Prostate gland (tissue), 2 donors: ENCODE results near the gene XRCC1. TPM values are rescaled to one million over a fixed set of nuclear protein-coding genes. Genes with fewer than 3 reads are reported as not detected.

ENCODE experiments used
- DNase-seq: peaks from one replicate; pipeline ENCODE4 v3.0.0-alpha.2; 2019; ENCODE audit warnings: low spot score
- H3K27ac ChIP-seq, 2 donors: fragments of 200-600 bp; sonication (generic); 2 replicates each; pipeline ENCODE4 v1.5.1; 2017 to 2019
- H3K27me3 ChIP-seq: fragments of 200-600 bp; sonication (generic); replicated peaks from 2 replicates; pipeline ENCODE4 v1.5.1; 2019; ENCODE audit not compliant: insufficient read depth
- H3K36me3 ChIP-seq, 2 donors: fragments of 200-600 bp; sonication (generic); 1 replicate in 1 of 2; 2 replicates in 1 of 2; pipeline versions ENCODE4 v1.5.1 to v1.8.1; 2017 to 2019
- H3K4me1 ChIP-seq: fragments of 200-600 bp; sonication (generic); replicated peaks from 2 replicates; pipeline ENCODE4 v1.5.1; 2019
- H3K4me3 ChIP-seq, 2 donors: fragments of 200-600 bp; sonication (generic); 2 replicates each; pipeline ENCODE4 v1.5.1; 2017 to 2019
- H3K9me3 ChIP-seq: fragments of 200-600 bp; sonication (generic); 2 replicates; pipeline ENCODE4 v1.5.1; 2017
- CTCF ChIP-seq, 4 experiments: fragments of 200-600 bp in 2 of 4; fragments of 450-650 bp in 2 of 4; sonication (generic) in 2 of 4; IDR thresholded peaks; 1 replicate in 3 of 4; 2 replicates in 1 of 4; pipeline ENCODE4 v1.5.1; 2016 to 2019; ENCODE audit warnings: antibody characterized with exemption in 4 of 4, mild to moderate bottlenecking in 2 of 4, moderate library complexity in 2 of 4
- POLR2A ChIP-seq: fragments of 450-650 bp; IDR thresholded peaks from one replicate; pipeline ENCODE4 v1.6.1; 2016; ENCODE audit warnings: antibody characterized with exemption, mild to moderate bottlenecking
- POLR2AphosphoS5 ChIP-seq: sonication (generic); formaldehyde crosslinking; IDR thresholded peaks from one replicate; pipeline ENCODE4 v1.6.1; 2017; ENCODE audit warnings: antibody characterized with exemption
- WGBS: methylation state at CpG from one replicate; pipeline ENCODE4 v1.1.5; 2018; 5-methylcytosine and 5-hydroxymethylcytosine counted together
- intact Hi-C: fragments of 100-400 bp; cut with DNase I; formaldehyde crosslinking; loops from one replicate; pipeline ENCODE4 v1.14.2; 2022
- total RNA-seq, 2 donors: library from RNA; depleted of rRNA; stranded (reverse); fragments of >200 nt; gene quantifications; one replicate each; pipeline ENCODE4 v1.1.0, GENCODE V29; 2016

Gene XRCC1
- total RNA-seq, 2 donors from 2014 or later = 25.8 to 52.5 TPM

- Histone ChIP-seq H3K9me3 (no peaks in the 10 kb centered on the region), H3K4me1 (no peaks in the 10 kb centered on the region), H3K27ac (no peak overlapping the region), H3K36me3 (peaks cover 10 to 14% of the 10 kb centered on the region in 2 donors), H3K27me3 (no peaks in the 10 kb centered on the region), H3K4me3 (no peak overlapping the region)
- intact Hi-C loops = no loop called here
- 97% methylated on average over 3 of the region's 3 CpGs for WGBS
- TF ChIP-seq POLR2A (no peak), POLR2AphosphoS5 (no peak), CTCF (IDR thresholded peaks at IDR 0.05) (no peak)
- DNase-seq = no peak
These were observed 28.7 kb downstream of the XRCC1 start for GRCh38 chr19:43546581-43546980.

DNA sequence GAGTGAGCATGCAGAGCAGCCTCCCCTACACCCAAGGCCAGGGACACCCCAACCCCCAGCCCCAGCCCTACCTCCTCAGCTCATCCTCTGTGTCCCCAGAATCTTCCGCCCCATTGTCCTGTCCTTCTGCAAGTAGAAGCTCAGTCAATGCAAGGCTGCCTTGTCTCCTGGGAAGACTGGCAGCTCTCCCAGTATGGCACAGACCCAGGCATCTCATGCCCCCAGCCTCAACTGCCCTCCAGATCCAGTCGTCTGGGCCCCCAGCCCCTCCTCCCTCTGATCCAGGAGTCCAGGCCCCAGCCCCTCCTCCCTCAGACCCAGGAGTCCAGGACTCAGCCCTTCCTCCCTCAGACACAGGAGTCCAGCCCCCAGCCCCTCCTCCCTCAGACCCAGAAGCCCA is 29.3 kb downstream of the XRCC1 start:
- H3K4me3 ChIP-seq = no peak overlapping the region
- intact Hi-C loops = no loop called here
- no peaks in the 10 kb centered on the region for H3K9me3 ChIP-seq
- H3K27ac ChIP-seq = no peak overlapping the region
- H3K4me1 ChIP-seq = no peaks in the 10 kb centered on the region
- no peaks in the 10 kb centered on the region for H3K27me3 ChIP-seq
- 71% methylated on average over 2 of the region's 2 CpGs for WGBS
- TF ChIP-seq POLR2A (no peak), POLR2AphosphoS5 (no peak), CTCF (IDR thresholded peaks at IDR 0.05) (no peak)
- H3K36me3 ChIP-seq = peaks cover 5 to 8% of the 10 kb centered on the region in 2 donors
- no peak for DNase-seq

GRCh38 chr19:43545276-43545675 is 30.1 kb downstream of the XRCC1 start:
- intact Hi-C loops = no loop called here
- H3K36me3 ChIP-seq = peaks cover 5 to 8% of the 10 kb centered on the region in 2 donors
- no peaks in the 10 kb centered on the region for H3K9me3 ChIP-seq
- no peaks in the 10 kb centered on the region for H3K4me1 ChIP-seq
- H3K4me3 ChIP-seq = no peak overlapping the region
- DNase-seq = no peak
- no peak for TF ChIP-seq POLR2A
- no peak for TF ChIP-seq POLR2AphosphoS5
- no peak for TF ChIP-seq CTCF (IDR thresholded peaks at IDR 0.05)
- WGBS = 88% methylated on average over 5 of the region's 5 CpGs
- H3K27me3 ChIP-seq = no peaks in the 10 kb centered on the region
- H3K27ac ChIP-seq = no peak overlapping the region

- TF ChIP-seq POLR2A (no peak), CTCF (IDR thresholded peaks at IDR 0.05) (no peak), POLR2AphosphoS5 (no peak)
- Histone ChIP-seq H3K36me3 (peaks cover 5 to 8% of the 10 kb centered on the region in 2 donors), H3K27ac (no peak overlapping the region), H3K4me3 (no peak overlapping the region), H3K9me3 (no peaks in the 10 kb centered on the region), H3K27me3 (no peaks in the 10 kb centered on the region), H3K4me1 (no peaks in the 10 kb centered on the region)
- no peak for DNase-seq
- intact Hi-C loops = no loop called here
- WGBS = 97% methylated on average over 9 of the region's 9 CpGs
These were observed 31.2 kb downstream of the XRCC1 start for GRCh38 chr19:43544077-43544476.

DNA sequence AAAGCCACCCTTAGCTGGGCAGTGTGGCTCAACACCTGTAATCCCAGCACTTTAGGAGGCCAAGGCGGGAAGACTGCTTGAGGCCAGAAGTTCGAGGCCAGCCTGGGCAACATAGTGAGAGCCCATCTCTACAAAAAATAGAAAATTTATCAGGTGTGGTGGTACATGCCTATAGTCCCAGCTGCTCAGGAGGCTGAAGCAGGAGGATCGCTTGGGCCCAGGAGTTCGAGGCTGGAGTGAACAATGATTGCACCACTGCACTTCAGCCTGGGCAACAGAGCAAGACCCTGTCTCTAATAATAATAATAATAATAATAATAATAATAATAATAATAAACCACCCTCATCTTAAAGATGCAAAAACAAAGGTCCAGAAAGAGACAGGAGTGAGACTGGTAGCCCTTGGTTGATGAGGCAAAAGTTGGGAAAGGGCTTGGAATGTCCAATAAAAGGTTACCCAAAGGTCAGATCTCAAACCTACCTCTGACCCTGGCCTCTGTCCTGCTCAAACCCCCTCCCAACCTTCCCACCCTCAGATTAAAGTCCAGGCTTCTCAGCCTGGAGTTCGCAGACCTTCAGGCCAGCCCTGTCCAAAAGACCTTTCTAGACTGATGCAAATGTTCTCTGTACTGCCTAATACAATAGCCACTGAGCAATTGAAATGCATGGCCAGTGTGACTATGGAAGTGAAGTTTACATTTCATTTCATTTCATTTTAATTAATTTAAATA is 33.2 kb downstream of the XRCC1 start:
- H3K36me3 ChIP-seq = peaks cover 5 to 8% of the 10 kb centered on the region in 2 donors
- H3K9me3 ChIP-seq = no peaks in the 10 kb centered on the region
- 96% methylated on average over 5 of the region's 5 CpGs for WGBS
- no peaks in the 10 kb centered on the region for H3K27me3 ChIP-seq
- H3K4me1 ChIP-seq = no peaks in the 10 kb centered on the region
- no peak overlapping the region for H3K4me3 ChIP-seq
- intact Hi-C loops = no loop called here
- TF ChIP-seq POLR2AphosphoS5 (no peak), CTCF (IDR thresholded peaks at IDR 0.05) (no peak), POLR2A (no peak)
- DNase-seq = no peak
- no peak overlapping the region for H3K27ac ChIP-seq
